Endothelial cell of umbilical vein (primary cell): ENCODE results near the gene ATP5ME.

Experiments
- EZH2 ChIP-seq: IDR thresholded peaks from 2 replicates; pipeline ENCODE4 v1.6.1; 2012; ENCODE audit warnings: borderline replicate concordance, low read depth, mild to moderate bottlenecking, moderate library complexity, low read length, inconsistent platforms; ENCODE audit not compliant: severe bottlenecking
- JUN ChIP-seq: IDR thresholded peaks from 2 replicates; pipeline ENCODE4 v1.6.1; 2011; ENCODE audit warnings: borderline replicate concordance, low read depth; ENCODE audit not compliant: insufficient read length, insufficient read depth
- POLR2A ChIP-seq: IDR thresholded peaks from 2 replicates; pipeline ENCODE4 v1.6.1; 2012; ENCODE audit warnings: low read depth, mild to moderate bottlenecking, control low read depth, low read length
- POLR2AphosphoS5 ChIP-seq: IDR thresholded peaks from 2 replicates; pipeline ENCODE4 v1.6.1; 2012; ENCODE audit warnings: low read depth, mild to moderate bottlenecking, control low read depth, low read length, moderate library complexity; ENCODE audit not compliant: insufficient read depth
- TF ChIP-seq, protein P1 (sequence below), 2 donors: IDR thresholded peaks; 1 replicate in 1 of 2; 2 replicates in 1 of 2; pipeline ENCODE4 v1.5.1; 2011; ENCODE audit warnings: low read length in 2 of 2, mild to moderate bottlenecking in 2 of 2, moderate library complexity in 2 of 2, control low read depth in 1 of 2, inconsistent platforms in 1 of 2, low read depth in 1 of 2; ENCODE audit not compliant: insufficient read depth in 1 of 2; ENCODE audit errors: extremely low read depth in 1 of 2

DNA sequence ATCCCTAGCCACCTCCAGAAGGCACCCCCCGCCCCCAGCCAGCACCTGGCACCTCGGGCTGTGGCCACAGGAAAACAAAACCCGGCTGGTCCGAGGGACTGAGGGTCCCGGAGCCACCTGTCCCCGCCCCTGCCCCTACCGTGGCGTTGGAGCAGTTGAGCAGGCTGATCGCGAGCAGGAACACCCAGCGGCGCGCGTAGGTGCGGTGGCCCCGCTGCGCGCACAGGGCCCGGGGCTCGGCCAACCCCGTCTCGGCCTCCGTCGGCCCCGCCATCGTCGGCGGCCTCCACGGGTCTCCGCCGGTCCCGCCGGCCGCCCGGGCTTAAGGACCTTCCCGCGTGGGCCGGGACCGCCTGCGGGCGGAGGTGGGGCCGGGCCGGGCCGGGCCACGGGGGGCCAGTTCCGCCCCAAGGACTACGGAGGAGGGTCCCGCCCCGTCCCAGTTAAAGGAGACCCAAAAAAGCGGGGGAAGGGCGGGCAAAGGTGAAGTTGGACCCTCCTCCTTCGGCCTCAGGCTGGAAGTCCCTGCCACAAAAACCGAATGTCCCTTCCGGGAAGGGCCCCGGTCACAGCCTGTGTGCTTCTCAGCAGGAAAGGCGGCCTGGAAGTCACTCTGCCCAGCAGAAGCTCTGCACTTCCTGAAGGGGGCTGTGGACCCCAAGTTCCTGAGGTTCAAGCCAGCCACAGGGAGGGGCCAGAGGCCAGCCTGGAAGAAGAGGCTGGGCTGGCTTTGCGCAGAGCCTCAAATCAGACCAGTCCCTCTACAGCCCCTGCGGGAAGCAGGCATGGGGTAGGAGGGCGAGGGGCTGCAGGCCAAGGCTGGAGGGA lies 15.0 kb upstream of the ATP5ME start, which contains the start of gene SLC49A3:
- TF ChIP-seq POLR2A (peak; percentile 19), JUN (no peak), EZH2 (no peak), POLR2AphosphoS5 (no peak)
- TF ChIP-seq, protein P1, sequence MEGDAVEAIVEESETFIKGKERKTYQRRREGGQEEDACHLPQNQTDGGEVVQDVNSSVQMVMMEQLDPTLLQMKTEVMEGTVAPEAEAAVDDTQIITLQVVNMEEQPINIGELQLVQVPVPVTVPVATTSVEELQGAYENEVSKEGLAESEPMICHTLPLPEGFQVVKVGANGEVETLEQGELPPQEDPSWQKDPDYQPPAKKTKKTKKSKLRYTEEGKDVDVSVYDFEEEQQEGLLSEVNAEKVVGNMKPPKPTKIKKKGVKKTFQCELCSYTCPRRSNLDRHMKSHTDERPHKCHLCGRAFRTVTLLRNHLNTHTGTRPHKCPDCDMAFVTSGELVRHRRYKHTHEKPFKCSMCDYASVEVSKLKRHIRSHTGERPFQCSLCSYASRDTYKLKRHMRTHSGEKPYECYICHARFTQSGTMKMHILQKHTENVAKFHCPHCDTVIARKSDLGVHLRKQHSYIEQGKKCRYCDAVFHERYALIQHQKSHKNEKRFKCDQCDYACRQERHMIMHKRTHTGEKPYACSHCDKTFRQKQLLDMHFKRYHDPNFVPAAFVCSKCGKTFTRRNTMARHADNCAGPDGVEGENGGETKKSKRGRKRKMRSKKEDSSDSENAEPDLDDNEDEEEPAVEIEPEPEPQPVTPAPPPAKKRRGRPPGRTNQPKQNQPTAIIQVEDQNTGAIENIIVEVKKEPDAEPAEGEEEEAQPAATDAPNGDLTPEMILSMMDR (IDR thresholded peaks at IDR 0.05; ENCODE audit: extremely low read depth in 1 of 2, insufficient read depth in 1 of 2, low read depth in 1 of 2, low read length in 2 of 2): no peak
